HG03565 (cell line): ENCODE data around the gene PCBP3.
"Not testable (repeated sequence)": the region's sequence is repeated elsewhere in the genome, so short reads cannot be mapped to it uniquely, and the experiment has no call there.

ENCODE experiments used
- ATAC-seq: cut with Tn5 transposase; IDR thresholded peaks from one replicate; pipeline ENCODE4 v1.9.1; 2021; ENCODE audit warnings: mild to moderate bottlenecking, moderate library complexity; ENCODE audit not compliant: unreplicated experiment

The PCBP3 gene

DNA sequence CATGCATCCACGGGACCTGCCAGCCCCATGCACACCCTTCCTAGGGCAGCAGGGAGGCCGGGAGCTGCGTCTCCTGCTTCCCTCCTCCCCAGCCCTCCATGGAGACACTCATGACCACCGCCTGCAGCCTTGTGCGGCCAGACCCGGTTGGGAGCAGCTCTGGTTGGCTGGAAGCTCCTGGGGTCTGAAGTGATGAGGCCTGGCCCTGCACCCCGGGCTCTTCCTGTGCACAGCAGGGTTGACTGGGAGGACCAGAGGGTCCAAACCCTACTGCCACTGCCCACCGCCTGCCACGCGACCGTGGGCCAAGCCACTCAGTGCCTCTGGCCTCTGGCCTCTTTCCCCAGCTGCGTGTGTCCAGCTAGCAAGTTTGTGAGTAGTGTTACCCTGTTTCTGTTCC lies 226.9 kb downstream of the PCBP3 start:
- no peak for ATAC-seq

DNA sequence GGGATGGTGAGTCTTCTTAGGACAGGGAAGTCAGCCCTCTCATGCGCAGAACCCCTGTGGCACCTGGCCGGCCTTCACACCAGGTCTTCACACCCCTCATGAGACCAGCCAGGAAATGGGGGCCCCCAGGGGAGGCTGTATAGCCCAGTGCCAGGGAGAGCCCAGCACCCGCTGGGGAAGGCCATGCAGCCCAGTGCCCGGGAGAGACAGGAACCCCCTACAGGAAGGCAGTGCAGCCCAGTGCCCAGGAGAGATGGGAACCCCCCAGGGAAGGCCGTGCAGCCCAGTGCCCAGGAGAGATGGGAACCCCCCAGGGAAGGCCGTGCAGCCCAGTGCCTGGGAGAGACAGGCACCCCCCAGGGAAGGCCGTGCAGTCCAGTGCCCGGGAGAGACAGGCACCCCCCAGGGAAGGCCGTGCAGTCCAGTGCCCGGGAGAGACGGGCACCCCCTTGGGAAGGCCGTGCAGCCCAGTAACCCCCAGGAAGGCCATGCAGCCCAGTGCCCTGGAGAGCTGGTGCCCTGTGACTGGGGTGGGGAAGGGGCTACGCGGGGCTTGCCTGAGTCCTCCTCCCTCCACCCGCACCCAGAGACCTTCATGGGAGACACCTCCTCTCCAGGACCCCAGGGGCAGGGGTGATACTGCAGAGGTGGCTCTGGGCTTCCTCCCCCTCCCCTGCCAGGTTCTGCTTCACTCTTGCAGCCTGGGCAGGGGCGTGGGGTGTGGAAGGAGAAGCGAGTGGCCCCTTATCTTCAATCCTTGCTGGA lies 227.5 kb downstream of the PCBP3 start:
- ATAC-seq: no peak

DNA sequence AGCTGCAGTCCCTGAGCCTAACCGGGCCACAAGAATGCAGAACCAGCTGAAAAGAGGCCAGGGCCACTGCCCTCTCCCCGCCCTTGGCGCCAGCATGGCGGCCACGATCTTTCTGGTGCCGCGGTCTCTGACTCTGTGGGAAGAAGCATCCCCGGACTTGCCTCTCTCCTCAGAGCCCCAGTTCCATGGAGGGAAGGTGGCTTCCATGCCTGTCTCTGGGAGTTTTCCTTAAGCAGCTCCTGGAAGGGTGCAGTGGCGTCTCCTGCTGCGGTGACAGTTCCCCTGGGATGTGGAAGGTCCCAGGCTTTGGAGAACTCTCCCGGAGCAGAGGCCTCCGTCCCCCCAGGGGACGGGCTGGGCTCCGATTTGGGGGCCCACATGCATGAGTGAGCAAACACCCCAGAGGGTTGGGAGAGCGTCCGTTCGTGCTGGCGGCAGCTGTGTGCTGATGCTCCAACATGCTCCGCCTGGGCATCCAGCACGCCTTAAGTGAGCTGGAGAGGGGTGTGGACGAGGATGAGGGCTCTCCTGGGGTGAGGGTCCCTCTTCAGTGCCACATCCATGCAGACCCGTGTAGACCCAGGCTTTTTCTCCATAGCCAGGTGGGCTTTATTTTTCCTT lies 228.2 kb downstream of the PCBP3 start:
- ATAC-seq: no peak

DNA sequence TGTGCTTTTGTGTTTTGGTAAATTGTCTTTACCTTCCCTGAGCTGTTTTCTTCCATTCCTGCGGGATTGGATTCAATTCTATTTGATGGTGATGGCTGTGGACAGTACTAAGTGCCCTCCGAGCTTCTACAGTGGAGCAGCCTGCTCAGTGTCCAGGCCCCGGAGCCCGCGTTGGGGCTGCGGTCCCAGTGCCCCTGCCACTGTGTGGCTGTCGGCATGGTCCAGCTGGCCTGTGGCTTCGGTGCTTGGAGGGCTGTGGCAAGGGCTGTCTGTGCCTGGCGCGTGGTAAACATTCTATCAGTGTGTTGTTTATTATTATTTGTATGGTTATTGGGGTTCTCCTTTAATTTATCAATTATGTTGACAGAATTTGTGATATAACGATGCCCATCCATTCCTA lies 228.9 kb downstream of the PCBP3 start:
- ATAC-seq: no peak

DNA sequence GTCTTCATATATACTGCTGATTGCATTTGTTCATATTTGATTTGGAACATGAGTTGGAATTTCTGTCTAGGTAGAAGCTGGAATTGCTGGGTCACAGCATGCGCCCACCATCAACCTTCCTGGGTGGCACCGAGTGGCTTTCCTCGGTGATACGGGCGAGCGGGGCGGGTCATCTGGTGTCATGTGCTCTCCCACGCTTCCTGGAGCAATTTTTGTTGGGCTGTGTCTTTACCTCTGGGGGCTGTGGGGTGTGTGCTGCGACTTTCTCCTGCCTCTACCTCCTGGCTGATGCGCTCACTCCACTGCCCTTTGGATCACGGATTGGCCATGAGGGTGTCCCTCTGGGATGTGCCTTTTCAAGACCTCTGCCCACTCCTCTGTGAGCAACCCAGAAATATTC lies 229.4 kb downstream of the PCBP3 start:
- ATAC-seq: no peak

DNA sequence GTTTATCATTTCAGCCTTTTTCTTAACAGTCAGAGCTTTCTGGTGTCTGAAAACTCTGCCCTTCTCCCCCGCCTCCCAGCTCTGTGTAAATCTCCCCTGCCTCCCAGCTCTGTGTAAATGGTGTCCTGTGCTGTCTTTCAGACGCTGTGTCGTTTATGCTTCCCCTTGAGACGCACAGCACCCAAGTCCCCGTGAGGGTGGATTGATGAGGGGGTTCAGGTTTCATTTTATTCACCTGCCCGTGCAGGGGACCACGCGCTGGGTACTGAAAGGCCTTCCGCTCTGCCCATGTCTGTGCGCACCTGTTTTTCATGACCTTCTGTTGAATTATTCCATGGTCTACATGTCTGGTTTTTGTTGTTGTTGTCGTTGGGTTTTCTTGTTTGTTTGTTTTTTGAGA lies 229.9 kb downstream of the PCBP3 start:
- no peak for ATAC-seq

DNA sequence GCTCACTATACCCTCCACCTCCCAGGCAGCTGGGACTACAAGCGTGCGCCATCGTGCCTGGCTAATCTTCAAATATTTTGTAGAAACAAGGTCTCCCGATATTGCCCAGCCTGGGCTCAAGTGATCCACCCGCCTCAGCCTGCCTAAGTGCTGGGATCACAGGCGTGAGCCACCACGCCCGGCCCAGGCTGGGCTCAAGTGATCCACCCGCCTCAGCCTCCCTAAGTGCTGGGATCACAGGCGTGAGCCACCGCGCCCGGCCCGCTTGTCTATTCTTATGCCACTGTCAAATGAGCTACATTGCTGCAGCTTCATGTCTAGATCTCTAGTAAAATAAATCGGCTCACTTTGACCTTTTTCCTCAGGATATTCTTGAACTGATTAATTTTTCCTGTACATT lies 230.3 kb downstream of the PCBP3 start:
- ATAC-seq: no peak

DNA sequence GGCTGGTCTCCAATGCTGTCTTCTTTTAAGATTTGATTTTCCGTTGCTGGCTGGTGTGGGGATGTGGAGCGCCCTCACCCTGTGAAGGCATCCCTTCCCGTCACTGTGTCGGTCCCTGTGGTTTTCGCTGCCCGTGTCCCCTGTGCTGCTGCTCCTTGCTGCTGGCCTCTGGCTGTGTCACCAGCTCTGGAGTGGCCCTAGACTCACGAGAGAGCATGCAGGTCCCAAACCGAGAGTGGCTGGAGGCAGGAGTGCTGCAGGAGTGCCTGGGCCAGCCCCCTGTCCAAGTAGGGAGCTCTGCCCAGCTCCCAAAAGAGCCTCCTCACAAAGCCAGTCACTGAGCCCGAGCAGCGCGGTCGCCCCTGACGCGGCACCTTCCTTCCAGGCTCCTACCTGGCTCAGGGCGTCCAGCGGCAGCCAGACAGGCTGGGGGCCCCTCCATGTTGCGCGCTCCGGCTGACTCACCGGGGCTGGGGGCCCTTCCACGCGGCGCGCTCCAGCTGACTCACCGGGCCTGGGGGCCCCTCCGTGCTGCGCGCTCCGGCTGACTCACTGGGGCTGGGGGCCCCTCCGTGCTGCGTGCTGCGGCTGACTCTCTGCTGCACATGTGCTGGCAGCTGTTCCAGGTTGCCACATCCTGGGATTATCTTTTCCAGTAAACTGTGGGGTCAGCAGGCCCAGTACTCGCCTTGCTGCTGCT lies 231.3 kb downstream of the PCBP3 start:
- no peak for ATAC-seq

DNA sequence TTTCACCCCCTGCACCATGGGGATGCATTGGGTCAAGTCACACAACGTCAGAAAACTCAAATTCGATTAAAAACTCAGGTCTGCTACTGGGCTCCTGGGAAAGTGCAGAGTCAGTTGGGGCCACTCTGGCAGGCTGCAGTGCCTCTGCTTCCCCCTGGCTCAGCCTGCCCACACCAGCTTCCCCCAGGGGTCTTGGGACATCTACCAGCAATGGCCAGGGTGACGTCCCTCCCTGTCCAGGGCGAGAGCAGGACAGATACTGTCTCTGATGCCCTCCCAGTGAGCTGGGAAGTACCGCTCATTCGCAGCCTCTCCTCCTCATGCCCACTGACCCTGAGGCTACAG lies 231.9 kb downstream of the PCBP3 start:
- ATAC-seq: no peak

DNA sequence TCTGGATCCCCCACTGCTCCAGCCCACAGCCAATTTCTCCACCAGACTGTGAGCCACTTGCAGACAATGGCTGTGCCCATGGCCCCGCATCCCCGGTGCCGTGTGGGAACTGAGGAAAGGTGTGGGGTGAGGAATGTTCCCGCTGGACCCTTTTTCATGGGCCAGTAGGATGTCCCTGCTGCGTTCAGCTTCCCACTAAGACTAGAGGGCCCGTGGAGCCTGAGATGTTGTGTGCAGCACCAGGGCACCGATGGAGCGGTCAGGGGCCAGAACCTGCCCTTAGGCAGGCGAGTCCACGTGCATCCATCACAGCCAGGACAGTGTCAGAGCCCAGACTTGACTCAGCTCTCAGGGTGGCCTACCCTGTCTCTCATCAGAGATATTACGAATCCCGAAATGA lies 232.4 kb downstream of the PCBP3 start:
- no peak for ATAC-seq

DNA sequence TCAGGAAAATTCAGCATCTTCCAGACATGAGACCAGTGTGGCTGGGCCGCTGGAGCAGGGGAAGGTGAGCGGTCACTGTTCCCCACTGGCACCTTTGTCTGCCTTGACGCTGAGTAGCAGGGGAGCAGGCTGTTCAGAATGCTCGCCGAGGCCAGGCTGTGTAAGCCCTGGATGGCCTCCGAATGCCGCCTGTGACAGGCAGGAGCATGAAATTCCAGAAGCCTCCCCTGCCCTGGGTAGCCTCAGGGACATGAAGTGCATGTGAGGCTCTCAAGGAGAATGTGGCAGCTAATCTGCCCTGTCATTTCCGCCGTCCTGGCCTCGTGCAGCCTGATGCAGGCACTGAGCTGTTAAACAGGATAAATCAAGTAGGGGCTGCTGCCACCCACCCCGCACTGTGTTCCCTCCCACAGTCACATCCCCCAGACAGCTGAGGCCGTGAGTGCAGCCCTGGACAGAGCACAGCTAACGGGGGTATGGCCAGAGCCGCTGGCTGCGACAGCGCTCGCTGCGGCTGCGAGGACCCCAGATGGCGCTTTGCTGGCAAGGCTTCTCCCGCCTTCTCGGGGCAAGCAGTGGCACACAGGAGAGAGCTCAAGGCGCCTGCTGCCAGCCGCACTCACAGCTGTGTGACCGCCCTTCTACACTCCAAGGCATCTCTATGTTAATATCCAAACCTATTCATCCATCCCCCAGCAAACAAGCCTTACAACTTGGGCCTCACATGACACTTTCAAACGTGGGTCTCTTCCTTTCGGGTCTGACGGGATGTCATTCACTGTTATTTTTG lies 233.1 kb downstream of the PCBP3 start:
- no peak for ATAC-seq

DNA sequence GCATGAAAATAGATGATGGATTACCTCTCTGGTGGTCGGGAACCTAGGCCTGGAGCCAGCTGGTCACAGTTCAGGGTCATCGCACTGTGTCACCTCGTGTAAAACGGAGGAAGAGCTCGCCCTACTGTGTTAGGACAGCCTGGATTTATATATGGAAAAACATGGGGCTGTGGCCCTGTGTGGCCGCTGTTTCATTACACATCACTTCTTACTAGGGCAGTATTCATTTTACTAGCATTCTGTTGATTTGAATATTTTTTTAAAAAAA lies 233.6 kb downstream of the PCBP3 start:
- no peak for ATAC-seq

DNA sequence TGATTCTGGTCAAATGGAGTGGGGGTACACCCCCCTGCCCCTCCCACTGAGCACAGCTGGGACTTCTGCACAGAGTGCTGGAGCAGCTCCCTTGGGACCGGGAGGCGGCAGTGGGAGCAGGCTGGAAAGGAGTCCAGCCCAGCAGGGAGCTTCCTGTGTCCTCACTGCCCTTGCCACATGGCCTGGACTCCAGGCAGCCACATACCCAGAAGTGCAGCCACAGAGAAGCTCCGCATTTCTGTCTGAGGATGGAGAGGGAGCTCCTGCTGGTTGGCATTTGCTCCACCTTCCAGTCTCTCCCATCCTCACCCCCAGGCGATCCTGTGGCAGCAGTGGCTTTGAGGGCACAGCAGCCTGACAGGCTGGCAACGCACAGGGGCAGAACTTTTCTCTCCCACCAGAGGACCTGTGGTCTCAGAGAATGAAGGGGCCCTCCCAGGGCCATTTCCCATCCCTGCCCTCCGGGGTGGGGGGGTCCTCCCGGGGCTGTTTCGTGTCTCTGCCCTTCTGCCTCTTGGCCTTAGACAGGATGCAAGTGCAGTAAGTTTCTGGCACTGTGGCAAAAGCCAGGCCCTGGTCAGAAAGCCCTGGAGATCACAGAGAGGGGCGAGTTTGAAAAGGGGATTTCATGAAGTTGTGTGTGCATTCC lies 234.4 kb downstream of the PCBP3 start:
- no peak for ATAC-seq

DNA sequence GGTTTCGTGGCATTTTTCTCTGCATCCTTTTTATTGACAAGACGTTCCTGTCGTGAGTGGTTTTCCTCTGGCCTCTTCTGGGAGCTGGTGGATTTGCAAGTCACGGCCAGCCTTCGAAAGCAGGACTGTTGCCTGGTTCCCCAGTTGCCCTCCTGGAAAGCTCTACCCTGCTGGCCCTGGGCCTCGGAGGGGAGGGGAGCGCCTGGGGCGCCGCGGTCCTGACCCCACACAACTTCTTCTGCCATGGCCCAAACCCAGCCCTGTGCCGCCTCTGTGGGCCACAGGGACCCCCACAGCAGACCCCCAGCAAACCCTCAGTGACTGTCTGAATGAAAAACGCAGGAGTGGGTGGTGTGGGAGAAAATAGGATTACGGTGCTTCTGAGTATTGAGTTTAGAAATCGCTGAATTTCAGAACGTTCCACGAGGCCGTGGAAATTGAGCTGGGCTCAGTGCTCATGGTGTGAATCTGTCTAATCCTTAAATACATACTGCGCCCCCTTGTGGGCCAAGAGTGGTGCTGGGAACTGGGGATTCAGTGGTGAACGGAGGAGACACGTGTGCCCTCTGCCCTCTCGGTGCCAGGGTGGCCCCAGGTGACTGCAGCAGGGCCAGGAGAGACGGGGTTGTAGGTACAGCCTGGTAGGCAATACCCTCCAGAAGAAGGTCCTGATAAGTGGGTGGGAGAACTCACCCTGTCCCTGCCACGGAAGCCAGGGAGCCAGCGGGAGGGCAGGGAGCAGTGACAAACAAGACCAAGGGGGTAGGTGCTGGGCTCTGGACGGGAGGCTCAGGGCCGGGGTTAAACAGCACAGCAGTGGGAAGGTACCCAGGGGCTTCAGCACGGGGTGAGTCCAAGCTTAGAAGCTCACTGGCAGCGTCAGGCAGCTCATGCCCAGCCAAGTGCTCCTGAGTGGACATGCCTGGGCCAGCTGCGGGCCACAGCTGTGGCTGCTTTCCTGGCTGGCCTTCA lies 236.9 kb downstream of the PCBP3 start:
- no peak for ATAC-seq

DNA sequence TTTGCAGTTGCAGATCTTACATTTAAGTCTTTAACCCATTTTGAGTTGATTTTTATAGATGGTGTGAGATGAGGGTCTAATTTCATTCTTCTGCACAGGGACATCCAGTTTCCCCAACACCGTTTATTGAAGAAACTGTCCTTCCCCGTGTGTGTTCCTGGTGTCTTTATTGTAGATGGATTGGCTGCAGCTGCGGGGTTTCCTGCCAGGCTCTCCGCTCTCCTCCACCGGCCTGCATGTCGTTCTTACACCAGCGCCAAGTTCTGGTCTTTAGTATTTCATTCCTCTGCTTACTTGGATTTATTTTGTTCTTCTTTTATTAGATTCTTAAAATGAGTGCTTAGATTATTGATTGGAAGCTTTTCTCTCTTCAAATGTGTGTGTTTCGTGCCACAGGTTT lies 239.1 kb downstream of the PCBP3 start:
- ATAC-seq: no peak

DNA sequence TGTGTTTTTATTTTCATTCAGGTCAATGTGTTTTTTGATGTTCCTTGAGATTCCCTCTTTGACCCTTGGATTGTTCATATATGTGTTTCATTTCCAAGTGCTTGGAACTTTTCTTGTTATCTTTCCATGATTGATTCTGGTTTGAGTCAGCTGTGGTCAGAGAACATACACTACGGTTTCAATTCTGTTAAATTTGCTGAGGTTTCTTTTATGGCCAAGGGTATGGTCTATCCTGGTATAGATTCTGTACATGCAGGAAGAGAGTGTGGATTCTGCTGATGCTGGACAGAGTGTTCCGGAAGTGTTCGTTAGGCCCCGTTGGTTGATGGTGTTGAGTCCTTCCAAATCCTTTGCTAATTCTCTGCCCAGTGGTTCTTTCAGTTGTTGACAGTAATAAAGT lies 239.6 kb downstream of the PCBP3 start:
- no peak for ATAC-seq

DNA sequence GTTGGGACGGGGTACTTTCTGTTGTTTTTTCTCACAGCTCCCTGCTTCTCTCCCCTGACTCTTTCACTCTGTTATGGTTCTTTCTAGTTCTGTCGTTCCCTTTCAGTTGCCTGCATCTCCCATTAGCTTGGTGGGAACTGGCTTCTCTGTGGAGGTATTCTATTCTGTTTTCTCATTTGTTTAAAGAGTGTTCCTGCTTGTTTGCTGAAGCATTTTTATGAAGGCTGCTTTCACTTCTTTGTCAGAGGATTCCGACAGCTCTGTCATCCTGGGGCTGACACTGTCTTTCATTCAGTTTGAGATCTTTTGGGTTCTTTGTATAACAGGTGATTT lies 242.0 kb downstream of the PCBP3 start:
- ATAC-seq: no peak

DNA sequence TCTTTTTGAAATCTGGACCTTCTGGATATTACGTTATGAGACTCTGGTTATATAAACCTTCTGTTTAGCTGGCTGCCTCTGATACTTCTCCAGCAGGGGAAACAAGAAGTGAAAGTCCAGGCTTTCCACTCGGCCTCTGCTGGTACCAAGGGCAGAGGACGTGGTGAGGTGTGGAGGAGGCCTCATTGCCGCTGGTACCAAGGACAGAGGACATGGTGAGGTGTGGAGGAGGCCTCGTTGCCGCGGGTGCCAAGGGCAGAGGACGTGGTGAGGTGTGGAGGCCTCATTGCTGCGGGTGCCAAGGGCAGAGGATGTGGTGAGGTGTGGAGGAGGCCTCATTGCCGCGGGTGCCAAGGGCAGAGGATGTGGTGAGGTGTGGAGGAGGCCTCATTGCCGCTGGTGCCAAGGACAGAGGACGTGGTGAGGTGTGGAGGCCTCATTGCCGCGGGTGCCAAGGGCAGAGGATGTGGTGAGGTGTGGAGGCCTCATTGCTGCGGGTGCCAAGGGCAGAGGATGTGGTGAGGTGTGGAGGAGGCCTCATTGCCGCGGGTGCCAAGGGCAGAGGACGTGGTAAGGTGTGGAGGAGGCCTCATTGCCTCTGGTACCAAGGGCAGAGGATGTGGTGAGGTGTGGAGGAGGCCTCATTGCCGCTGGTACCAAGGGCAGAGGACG lies 242.5 kb downstream of the PCBP3 start:
- ATAC-seq: not testable (repeated sequence)

DNA sequence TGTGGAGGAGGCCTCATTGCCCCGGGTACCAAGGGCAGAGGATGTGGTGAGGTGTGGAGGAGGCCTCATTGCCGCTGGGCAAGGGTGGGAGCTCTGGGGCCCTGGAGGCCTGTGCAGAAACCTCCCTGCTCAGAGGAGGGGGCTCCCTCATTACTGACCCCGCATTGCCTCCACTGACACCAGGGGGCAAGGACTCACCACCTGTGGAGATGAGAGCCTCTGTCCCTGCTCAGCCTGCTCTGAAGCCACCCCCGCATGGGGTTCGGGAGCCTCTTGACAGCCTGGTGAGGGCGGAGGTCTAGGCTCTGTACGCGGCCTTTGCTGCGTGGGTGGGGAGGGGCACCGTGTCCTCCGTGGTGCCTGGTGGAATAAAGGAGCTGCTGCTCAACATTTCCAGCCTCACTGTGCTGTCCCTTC lies 243.1 kb downstream of the PCBP3 start:
- ATAC-seq: no peak

DNA sequence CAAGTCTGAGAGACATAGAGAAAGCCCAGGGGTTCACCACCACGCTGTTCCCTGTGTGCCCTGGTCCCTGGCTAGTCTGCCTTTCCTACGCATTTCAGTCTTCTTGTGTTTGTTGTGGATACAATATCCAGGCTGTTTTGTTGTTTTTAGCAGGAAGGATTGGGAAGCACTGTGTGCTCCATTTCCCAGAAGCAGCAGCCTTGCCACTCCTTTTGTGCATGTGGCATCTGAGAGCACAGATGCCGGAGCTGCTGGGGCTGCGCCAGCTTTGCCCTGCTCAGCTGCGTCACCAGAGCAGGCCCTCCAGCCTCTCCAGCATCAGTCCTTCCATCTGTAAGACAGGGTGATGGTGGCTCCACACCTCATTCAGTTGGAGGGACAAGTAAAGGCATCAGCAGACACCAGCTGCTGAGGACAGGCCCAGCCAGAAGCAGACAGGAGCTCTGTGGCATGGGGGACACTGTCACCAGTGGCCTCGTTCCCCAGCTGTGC lies 243.6 kb downstream of the PCBP3 start:
- ATAC-seq: no peak
